ENCODE measurements around the gene QSOX2. TPM values are rescaled to one million over a fixed set of nuclear protein-coding genes. Genes with fewer than 3 reads are reported as not detected.

Gene QSOX2
- total RNA-seq, 1 donor from 2014 or later: 23.6 TPM

DNA sequence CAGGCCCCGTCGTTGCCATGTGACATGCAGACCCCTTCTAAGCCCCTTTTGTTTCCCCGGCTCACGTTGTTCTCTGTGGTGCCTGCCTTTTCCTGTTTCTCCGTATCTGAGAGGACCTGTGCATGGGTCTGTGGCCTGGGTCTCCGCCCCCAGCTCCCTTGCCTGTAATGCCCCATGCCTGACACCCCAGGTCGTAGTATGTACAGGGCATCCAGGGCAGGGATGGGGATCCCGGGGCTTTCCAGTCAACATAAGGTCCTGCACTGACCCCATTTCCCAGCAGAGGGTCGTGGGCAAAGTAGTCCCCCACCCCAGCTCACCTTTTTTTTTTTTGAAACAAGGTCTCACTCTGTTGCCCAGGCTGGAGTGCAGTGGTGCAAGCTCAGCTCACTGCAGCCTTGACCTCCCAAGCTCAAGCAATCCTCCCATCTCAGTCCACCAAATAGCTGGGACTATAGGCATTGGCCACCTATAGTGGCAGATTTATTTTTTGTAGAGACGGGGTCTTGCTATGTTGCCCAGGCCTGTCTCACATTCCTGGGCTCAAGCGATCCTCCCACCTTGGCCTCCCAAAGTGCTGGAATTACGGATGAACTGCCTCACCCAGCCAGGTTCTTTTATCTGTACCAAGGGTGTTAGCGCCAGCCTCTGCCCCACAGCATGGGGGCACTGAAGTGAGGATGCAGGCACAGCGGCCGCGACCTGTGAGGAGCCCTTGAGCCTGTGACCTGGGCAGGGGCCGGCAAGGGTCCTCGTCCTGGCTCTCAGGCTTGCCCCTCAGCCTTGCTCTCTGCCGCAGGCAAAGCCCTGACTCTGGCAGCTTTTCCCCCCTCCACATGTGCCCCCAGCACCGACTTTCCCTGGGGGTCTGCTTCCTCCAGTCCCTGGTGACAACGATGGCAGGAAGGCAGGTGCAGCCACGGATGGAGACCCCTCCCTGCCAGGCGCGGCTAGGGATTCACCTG, 19.1 kb upstream of the QSOX2 start:
- no peak overlapping the region for H3K27ac Mint-ChIP-seq
- DNase-seq (ENCODE audit: extremely low spot score, unreplicated experiment): no peak
- TF ChIP-seq, protein P1, sequence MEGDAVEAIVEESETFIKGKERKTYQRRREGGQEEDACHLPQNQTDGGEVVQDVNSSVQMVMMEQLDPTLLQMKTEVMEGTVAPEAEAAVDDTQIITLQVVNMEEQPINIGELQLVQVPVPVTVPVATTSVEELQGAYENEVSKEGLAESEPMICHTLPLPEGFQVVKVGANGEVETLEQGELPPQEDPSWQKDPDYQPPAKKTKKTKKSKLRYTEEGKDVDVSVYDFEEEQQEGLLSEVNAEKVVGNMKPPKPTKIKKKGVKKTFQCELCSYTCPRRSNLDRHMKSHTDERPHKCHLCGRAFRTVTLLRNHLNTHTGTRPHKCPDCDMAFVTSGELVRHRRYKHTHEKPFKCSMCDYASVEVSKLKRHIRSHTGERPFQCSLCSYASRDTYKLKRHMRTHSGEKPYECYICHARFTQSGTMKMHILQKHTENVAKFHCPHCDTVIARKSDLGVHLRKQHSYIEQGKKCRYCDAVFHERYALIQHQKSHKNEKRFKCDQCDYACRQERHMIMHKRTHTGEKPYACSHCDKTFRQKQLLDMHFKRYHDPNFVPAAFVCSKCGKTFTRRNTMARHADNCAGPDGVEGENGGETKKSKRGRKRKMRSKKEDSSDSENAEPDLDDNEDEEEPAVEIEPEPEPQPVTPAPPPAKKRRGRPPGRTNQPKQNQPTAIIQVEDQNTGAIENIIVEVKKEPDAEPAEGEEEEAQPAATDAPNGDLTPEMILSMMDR (conservative IDR thresholded peaks at IDR 0.05): no peak
- H3K27me3 Mint-ChIP-seq: peaks cover 9% of the 10 kb centered on the region
- no peak overlapping the region for H3K4me3 Mint-ChIP-seq
- H3K9me3 Mint-ChIP-seq: no peaks in the 10 kb centered on the region
- peaks cover 12% of the 10 kb centered on the region for H3K4me1 Mint-ChIP-seq (ENCODE audit: unreplicated experiment)
- no peaks in the 10 kb centered on the region for H3K36me3 Mint-ChIP-seq

DNA sequence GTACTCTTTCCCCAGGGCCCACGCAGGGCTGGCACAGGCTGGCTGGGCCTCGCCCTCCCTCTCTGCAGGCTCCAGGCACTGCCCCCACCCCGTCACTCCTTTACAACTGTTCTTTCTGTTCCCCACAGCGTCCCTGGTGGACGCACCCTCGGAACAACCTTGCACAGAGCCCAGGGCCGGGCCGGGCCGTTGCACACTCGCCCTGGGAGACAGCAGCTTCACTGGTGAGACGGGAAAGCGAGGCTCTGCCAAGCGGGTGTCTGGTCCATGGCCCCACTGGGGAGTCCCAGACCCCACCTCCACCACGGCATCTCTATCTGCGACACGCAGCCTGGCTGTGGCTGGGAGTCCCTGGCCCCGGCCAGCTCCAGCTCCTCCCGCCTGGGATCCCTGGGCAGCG, 18.4 kb upstream of the QSOX2 start:
- Mint-ChIP-seq H3K9me3 (no peaks in the 10 kb centered on the region), H3K4me1 (ENCODE audit: unreplicated experiment) (peaks cover 11% of the 10 kb centered on the region), H3K4me3 (no peak overlapping the region), H3K36me3 (no peaks in the 10 kb centered on the region), H3K27ac (no peak overlapping the region), H3K27me3 (peaks cover 6% of the 10 kb centered on the region)
- TF ChIP-seq, protein P1 (conservative IDR thresholded peaks at IDR 0.05): peak; percentile 40
- no peak for DNase-seq (ENCODE audit: extremely low spot score, unreplicated experiment)

DNA sequence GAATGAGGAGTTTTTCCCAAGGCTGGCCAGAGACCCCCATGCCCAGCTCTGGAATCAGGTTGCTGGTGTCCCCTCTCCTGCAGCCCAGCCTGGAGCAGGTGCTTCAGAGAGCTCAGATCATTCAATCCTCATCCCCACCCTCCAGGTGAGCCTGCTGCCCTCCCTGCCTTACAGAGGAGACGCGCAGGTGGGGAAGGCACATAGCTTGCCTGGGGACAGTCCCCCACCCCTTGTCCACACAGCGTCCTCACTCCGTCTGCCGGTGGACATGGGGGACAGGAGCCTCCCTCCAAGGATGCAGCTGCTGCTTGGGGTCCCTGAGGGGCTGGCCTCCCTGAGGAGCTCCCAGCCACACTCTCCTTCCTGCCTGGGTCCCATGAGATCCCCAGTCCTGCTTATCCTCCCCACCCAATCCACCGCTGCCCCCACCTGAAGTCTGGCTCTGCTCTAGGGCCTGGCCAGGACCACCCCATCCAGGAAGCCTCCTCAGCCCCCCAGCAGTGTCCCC, 17.1 kb upstream of the QSOX2 start:
- DNase-seq (ENCODE audit: extremely low spot score, unreplicated experiment): no peak
- H3K36me3 Mint-ChIP-seq: no peaks in the 10 kb centered on the region
- H3K27me3 Mint-ChIP-seq: no peaks in the 10 kb centered on the region
- H3K4me3 Mint-ChIP-seq: no peak overlapping the region
- H3K27ac Mint-ChIP-seq: no peak overlapping the region
- H3K9me3 Mint-ChIP-seq: no peaks in the 10 kb centered on the region
- H3K4me1 Mint-ChIP-seq (ENCODE audit: unreplicated experiment): no peaks in the 10 kb centered on the region
- TF ChIP-seq, protein P1 (conservative IDR thresholded peaks at IDR 0.05): no peak

DNA sequence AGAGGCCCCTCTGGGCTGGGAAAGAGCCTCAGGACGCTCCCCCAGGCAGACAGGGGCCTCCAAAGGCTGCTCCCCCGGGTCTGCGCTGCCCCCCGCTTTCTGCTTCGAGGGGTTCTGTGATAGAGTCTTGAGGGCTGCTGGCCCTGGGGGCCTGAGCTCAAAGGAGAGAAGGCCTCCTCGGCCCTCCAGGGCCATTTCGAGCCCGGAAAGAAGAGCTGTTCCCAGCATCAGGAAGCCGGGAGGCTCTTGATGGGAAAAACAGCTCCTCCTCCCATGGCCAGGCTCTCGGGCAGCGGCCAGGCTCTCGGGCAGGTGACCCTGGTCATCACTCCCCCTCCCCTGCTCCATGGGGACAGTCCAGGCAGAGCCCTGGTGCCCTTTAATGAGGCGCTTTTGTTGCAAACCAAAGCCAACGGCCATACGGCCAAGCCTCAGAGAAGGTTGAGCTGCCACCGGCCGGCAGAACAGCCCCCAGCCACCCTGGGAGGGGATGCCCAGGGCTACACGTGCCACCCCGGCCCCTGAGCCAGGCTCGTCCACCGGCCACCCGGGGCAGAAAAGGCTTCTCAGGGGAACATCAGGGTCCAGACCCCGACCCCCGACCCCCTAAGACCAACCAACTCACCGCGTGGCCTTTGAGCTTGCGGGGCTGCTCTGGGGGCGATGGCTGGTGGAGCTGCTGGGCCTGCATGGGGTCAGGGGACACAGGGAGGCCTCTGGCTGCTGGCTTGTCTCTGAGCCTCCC, 16.2 kb upstream of the QSOX2 start:
- H3K36me3 Mint-ChIP-seq: no peaks in the 10 kb centered on the region
- H3K4me1 Mint-ChIP-seq (ENCODE audit: unreplicated experiment): no peaks in the 10 kb centered on the region
- H3K4me3 Mint-ChIP-seq: no peak overlapping the region
- DNase-seq (ENCODE audit: extremely low spot score, unreplicated experiment): no peak
- no peak overlapping the region for H3K27ac Mint-ChIP-seq
- TF ChIP-seq, protein P1 (conservative IDR thresholded peaks at IDR 0.05): no peak
- H3K27me3 Mint-ChIP-seq: no peaks in the 10 kb centered on the region
- H3K9me3 Mint-ChIP-seq: no peaks in the 10 kb centered on the region

DNA sequence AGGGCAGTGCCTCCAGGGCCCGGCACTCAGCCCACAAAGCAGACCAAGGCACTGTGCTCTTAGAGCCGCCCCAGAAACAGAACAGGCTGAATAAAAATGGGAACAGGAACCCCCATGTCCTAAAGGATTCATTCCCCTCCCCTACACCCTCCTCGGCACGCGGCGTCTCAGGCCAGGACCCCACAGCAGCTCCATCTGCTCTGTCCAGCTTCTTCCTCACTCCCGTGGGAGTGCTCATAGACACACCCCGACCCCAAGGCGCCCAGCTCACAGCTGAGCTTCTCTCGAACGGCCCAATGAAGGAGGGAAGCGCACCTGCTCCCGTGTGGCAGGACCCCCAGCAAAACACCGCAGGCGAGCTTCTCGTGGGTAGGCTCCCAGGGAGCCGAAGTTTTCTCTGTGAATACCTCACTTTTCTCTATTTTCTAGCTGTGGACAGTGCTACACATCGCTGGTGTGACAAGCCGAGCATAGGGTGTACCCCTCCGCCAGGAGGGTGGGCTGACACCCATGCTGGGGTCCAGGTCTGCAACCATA, 15.4 kb upstream of the QSOX2 start:
- no peaks in the 10 kb centered on the region for H3K36me3 Mint-ChIP-seq

More for the DNA sequence above, 15.4 kb upstream of the QSOX2 start:
- H3K4me1 Mint-ChIP-seq (ENCODE audit: unreplicated experiment): no peaks in the 10 kb centered on the region
- TF ChIP-seq, protein P1 (conservative IDR thresholded peaks at IDR 0.05): no peak
- no peak for DNase-seq (ENCODE audit: extremely low spot score, unreplicated experiment)
- H3K27ac Mint-ChIP-seq: no peak overlapping the region
- H3K4me3 Mint-ChIP-seq: no peak overlapping the region
- no peaks in the 10 kb centered on the region for H3K27me3 Mint-ChIP-seq
- no peaks in the 10 kb centered on the region for H3K9me3 Mint-ChIP-seq

Data from type B pancreatic cell (in vitro differentiated cells).